Ishikawa (cell line): Measurements from ENCODE around the gene AP3S2.

Source experiments
- CEBPB ChIP-seq: IDR thresholded peaks from 2 replicates; pipeline ENCODE4 v1.6.1; 2012
- CREB1 ChIP-seq: IDR thresholded peaks from 2 replicates; pipeline ENCODE4 v1.6.1; 2012; ENCODE audit warnings: low read depth
- EGR1 ChIP-seq: IDR thresholded peaks from 2 replicates; pipeline ENCODE4 v1.6.1; 2012
- EP300 ChIP-seq: IDR thresholded peaks from 2 replicates; pipeline ENCODE4 v1.6.1; 2012; ENCODE audit warnings: borderline replicate concordance
- FOXM1 ChIP-seq: IDR thresholded peaks from 2 replicates; pipeline ENCODE4 v1.6.1; 2012; ENCODE audit warnings: low read depth, borderline replicate concordance
- NFIC ChIP-seq: IDR thresholded peaks from 2 replicates; pipeline ENCODE4 v1.6.1; 2012
- RAD21 ChIP-seq: IDR thresholded peaks from 2 replicates; pipeline ENCODE4 v1.6.1; 2012; ENCODE audit warnings: low read depth
- TAF1 ChIP-seq: IDR thresholded peaks from 2 replicates; pipeline ENCODE4 v1.6.1; 2012; ENCODE audit warnings: low read depth, mild to moderate bottlenecking
- TCF12 ChIP-seq: IDR thresholded peaks from 2 replicates; pipeline ENCODE4 v1.6.1; 2012; ENCODE audit warnings: low read depth
- TEAD4 ChIP-seq: IDR thresholded peaks from 2 replicates; pipeline ENCODE4 v1.6.1; 2012
- YY1 ChIP-seq: IDR thresholded peaks from 2 replicates; pipeline ENCODE4 v1.6.1; 2012; ENCODE audit warnings: low read depth
- ZBTB7A ChIP-seq: IDR thresholded peaks from 2 replicates; pipeline ENCODE4 v1.6.1; 2012; ENCODE audit warnings: low read depth
- TF ChIP-seq, protein P1 (sequence below): IDR thresholded peaks from 2 replicates; pipeline ENCODE4 v1.6.1; 2012
- TF ChIP-seq, protein P2 (sequence below): IDR thresholded peaks from 2 replicates; pipeline ENCODE4 v1.6.1; 2012
- TF ChIP-seq, protein P3 (sequence below): IDR thresholded peaks from 2 replicates; pipeline ENCODE4 v1.6.1; 2012; ENCODE audit warnings: low read depth, mild to moderate bottlenecking

AP3S2 gene

GRCh38 chr15:89874926-89875564 is 18.7 kb downstream of the AP3S2 start:
- TF ChIP-seq NFIC (no peak), RAD21 (peak; percentile 81), FOXM1 (no peak)
- TF ChIP-seq, protein P1, sequence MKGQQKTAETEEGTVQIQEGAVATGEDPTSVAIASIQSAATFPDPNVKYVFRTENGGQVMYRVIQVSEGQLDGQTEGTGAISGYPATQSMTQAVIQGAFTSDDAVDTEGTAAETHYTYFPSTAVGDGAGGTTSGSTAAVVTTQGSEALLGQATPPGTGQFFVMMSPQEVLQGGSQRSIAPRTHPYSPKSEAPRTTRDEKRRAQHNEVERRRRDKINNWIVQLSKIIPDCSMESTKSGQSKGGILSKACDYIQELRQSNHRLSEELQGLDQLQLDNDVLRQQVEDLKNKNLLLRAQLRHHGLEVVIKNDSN = 0 out of 2 replicates have a peak, but pooled peaks have one; percentile 29
- TF ChIP-seq, protein P2, sequence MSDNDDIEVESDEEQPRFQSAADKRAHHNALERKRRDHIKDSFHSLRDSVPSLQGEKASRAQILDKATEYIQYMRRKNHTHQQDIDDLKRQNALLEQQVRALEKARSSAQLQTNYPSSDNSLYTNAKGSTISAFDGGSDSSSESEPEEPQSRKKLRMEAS = peak; percentile 60; the same call in 1 of the 2 replicates

DNA sequence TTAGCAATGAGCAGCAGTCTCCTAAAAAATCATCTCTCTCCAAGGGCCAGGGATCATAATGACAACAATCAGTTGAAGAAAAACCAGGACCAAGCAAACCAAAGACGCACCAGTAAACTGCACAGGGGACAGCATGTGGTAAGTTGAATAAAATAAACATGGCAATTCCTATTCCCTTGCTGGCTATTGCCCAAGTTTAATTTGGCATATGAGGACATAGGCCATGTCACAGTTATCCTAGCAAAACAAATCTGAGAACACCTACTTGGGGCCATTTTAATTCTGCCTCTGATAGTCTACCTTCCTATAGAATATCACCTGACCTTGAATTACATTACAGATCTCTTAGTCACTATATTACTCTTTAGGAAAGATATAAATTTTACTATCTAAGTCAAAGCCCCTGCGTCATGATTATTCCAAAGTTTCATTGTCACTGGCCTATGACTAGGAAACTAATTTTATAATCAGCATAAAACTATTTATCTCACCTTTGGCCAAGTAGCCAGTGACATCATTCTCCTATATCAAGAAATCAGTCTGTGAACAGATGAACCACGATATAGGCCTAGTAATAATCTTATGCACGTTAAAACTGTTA is 23.0 kb downstream of the AP3S2 start:
- TF ChIP-seq NFIC (no peak), RAD21 (no peak), TCF12 (no peak), FOXM1 (no peak), TAF1 (no peak)

DNA sequence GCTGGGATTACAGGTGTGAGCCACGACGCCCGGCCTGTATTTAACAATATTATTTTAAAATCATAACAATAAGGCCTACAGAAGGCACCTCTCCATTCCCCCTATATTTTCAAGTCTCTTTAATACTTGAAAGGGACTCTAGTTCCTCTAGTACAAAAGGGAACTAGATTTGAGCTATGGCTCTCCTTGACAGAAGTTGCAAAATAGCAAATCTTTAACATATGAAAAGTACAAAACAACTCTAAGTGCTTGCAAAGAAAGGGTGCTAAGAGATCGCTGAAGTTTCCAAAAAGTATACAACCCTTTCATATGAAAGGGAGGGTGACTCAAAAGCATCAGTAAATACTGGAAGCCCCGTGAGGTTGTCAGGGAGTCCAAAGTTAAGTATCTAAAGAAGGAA is 23.8 kb downstream of the AP3S2 start:
- TF ChIP-seq ZBTB7A (no peak), TCF12 (no peak), TAF1 (no peak), CREB1 (no peak), YY1 (no peak), RAD21 (no peak), NFIC (no peak), EGR1 (no peak), FOXM1 (no peak)
- TF ChIP-seq, protein P2 = no peak
- TF ChIP-seq, protein P1 = no peak

- no peak for TF ChIP-seq NFIC
- no peak for TF ChIP-seq YY1
- no peak for TF ChIP-seq TCF12
- no peak for TF ChIP-seq TAF1
- no peak for TF ChIP-seq CEBPB
- no peak for TF ChIP-seq EP300
- TF ChIP-seq, protein P3, sequence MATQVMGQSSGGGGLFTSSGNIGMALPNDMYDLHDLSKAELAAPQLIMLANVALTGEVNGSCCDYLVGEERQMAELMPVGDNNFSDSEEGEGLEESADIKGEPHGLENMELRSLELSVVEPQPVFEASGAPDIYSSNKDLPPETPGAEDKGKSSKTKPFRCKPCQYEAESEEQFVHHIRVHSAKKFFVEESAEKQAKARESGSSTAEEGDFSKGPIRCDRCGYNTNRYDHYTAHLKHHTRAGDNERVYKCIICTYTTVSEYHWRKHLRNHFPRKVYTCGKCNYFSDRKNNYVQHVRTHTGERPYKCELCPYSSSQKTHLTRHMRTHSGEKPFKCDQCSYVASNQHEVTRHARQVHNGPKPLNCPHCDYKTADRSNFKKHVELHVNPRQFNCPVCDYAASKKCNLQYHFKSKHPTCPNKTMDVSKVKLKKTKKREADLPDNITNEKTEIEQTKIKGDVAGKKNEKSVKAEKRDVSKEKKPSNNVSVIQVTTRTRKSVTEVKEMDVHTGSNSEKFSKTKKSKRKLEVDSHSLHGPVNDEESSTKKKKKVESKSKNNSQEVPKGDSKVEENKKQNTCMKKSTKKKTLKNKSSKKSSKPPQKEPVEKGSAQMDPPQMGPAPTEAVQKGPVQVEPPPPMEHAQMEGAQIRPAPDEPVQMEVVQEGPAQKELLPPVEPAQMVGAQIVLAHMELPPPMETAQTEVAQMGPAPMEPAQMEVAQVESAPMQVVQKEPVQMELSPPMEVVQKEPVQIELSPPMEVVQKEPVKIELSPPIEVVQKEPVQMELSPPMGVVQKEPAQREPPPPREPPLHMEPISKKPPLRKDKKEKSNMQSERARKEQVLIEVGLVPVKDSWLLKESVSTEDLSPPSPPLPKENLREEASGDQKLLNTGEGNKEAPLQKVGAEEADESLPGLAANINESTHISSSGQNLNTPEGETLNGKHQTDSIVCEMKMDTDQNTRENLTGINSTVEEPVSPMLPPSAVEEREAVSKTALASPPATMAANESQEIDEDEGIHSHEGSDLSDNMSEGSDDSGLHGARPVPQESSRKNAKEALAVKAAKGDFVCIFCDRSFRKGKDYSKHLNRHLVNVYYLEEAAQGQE = no peak
- TF ChIP-seq EGR1 = no peak
- TF ChIP-seq RAD21 = no peak
- TF ChIP-seq CREB1 = no peak
- TF ChIP-seq, protein P1 = no peak
- no peak for TF ChIP-seq ZBTB7A
- no peak for TF ChIP-seq FOXM1
- TF ChIP-seq, protein P2 = no peak
- TF ChIP-seq TEAD4 = no peak
These were observed 28.6 kb downstream of the AP3S2 start for GRCh38 chr15:89864958-89865739.

- no peak for TF ChIP-seq FOXM1
- TF ChIP-seq TAF1 = no peak
- TF ChIP-seq EP300 = no peak
- TF ChIP-seq CEBPB = no peak
- TF ChIP-seq TEAD4 = no peak
- TF ChIP-seq, protein P3 = no peak
- no peak for TF ChIP-seq TCF12
These were observed 29.9 kb downstream of the AP3S2 start for GRCh38 chr15:89863918-89864317.
